ENCODE results near the gene SLC27A1. TPM values are rescaled to one million over a fixed set of nuclear protein-coding genes. Genes with fewer than 3 reads are reported as not detected.

SLC27A1 gene
- total and polyA plus RNA-seq, 9 of the 15 experiments (the other 6 are each of a cell fraction or from before 2014, with no cell fraction given) = 0.06 to 3.0 (median 1.1) TPM

GRCh38 chr19:17539238-17540117 lies 69.2 kb downstream of the SLC27A1 start (continued):
- TF ChIP-seq IRF1 (CRISPR knock-in tag; IDR thresholded peaks at IDR 0.05; ENCODE audit: borderline replicate concordance) = no peak
- peak; percentile 27; the same call in 1 of the 2 replicates for TF ChIP-seq ETV1 (tag; conservative IDR thresholded peaks at IDR 0.05; ENCODE audit: low read depth)
- no peak for TF ChIP-seq FOXJ2 (tag; IDR thresholded peaks at IDR 0.05)
- TF ChIP-seq ZNF282 (CRISPR knock-in tag; IDR thresholded peaks at IDR 0.05) = no peak
- TF ChIP-seq SP2 (IDR thresholded peaks at IDR 0.05; ENCODE audit: extremely low read depth, low read depth, low read length, poor library complexity, severe bottlenecking) = no peak
- TF ChIP-seq ZNF431 (CRISPR knock-in tag; IDR thresholded peaks at IDR 0.05) = peak; percentile 54; the same call in 1 of the 2 replicates
- no peak for TF ChIP-seq ZFP1 (CRISPR knock-in tag; IDR thresholded peaks at IDR 0.05)
- TF ChIP-seq BRD4 (IDR thresholded peaks at IDR 0.05) = no peak
- TF ChIP-seq CBFA2T3 (IDR thresholded peaks at IDR 0.05) = no peak
- TF ChIP-seq TCF7L2 (IDR thresholded peaks at IDR 0.05; ENCODE audit: low read depth, low read length) = no peak
- peak; percentile 68 for TF ChIP-seq MYC (IDR thresholded peaks at IDR 0.05; ENCODE audit: low read depth, low read length)
- TF ChIP-seq MYC (CRISPR knock-in tag; IDR thresholded peaks at IDR 0.05; ENCODE audit: borderline replicate concordance, low read depth) = no peak
- no peak for TF ChIP-seq TBL1XR1 (IDR thresholded peaks at IDR 0.05; ENCODE audit: low read length in 2 of 2)
- TF ChIP-seq ILK (tag; IDR thresholded peaks at IDR 0.05; ENCODE audit: borderline replicate concordance, low read depth) = no peak
- TF ChIP-seq, protein P1, sequence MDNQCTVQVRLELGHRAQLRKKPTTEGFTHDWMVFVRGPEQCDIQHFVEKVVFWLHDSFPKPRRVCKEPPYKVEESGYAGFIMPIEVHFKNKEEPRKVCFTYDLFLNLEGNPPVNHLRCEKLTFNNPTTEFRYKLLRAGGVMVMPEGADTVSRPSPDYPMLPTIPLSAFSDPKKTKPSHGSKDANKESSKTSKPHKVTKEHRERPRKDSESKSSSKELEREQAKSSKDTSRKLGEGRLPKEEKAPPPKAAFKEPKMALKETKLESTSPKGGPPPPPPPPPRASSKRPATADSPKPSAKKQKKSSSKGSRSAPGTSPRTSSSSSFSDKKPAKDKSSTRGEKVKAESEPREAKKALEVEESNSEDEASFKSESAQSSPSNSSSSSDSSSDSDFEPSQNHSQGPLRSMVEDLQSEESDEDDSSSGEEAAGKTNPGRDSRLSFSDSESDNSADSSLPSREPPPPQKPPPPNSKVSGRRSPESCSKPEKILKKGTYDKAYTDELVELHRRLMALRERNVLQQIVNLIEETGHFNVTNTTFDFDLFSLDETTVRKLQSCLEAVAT (IDR thresholded peaks at IDR 0.05) = no peak
- TF ChIP-seq NCOA4 (IDR thresholded peaks at IDR 0.05; ENCODE audit: partially characterized antibody) = no peak
- no peak for TF ChIP-seq MAFF (IDR thresholded peaks at IDR 0.05; ENCODE audit: low read length)
- TF ChIP-seq ELF2 (CRISPR knock-in tag; IDR thresholded peaks at IDR 0.05) = no peak
- TF ChIP-seq POLR2AphosphoS5 (IDR thresholded peaks at IDR 0.05; ENCODE audit: control insufficient read depth, insufficient read depth, low read depth, low read length) = no peak
- TF ChIP-seq, protein P2, sequence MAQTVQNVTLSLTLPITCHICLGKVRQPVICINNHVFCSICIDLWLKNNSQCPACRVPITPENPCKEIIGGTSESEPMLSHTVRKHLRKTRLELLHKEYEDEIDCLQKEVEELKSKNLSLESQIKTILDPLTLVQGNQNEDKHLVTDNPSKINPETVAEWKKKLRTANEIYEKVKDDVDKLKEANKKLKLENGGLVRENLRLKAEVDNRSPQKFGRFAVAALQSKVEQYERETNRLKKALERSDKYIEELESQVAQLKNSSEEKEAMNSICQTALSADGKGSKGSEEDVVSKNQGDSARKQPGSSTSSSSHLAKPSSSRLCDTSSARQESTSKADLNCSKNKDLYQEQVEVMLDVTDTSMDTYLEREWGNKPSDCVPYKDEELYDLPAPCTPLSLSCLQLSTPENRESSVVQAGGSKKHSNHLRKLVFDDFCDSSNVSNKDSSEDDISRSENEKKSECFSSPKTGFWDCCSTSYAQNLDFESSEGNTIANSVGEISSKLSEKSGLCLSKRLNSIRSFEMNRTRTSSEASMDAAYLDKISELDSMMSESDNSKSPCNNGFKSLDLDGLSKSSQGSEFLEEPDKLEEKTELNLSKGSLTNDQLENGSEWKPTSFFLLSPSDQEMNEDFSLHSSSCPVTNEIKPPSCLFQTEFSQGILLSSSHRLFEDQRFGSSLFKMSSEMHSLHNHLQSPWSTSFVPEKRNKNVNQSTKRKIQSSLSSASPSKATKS (CRISPR knock-in tag; IDR thresholded peaks at IDR 0.05) = no peak
- TF ChIP-seq RNF2 (IDR thresholded peaks at IDR 0.05) = 0 out of 2 replicates have a peak, but pooled peaks have one; percentile 18
- no peak for TF ChIP-seq ELF1 (tag; IDR thresholded peaks at IDR 0.05)
